GM23248 (cell line): ENCODE data around the gene UBAP2. TPM values are rescaled to one million over a fixed set of nuclear protein-coding genes. Genes with fewer than 3 reads are reported as not detected.

Experiments
- DNase-seq: peaks from one replicate; pipeline ENCODE4 v3.0.0-alpha.2; 2015
- H2AFZ ChIP-seq: fragments of 200-600 bp; sonication (generic); 2 replicates; pipeline ENCODE4 v1.6.1; 2016; ENCODE audit warnings: antibody characterized with exemption
- H3F3A ChIP-seq: fragments of 200-600 bp; sonication (generic); 2 replicates; pipeline ENCODE4 v1.6.1; 2016; ENCODE audit warnings: mild to moderate bottlenecking, antibody characterized with exemption, mixed run types; ENCODE audit not compliant: insufficient read depth
- H3K27ac ChIP-seq: fragments of 200-600 bp; sonication (generic); 2 replicates; pipeline ENCODE4 v1.5.1; 2016; ENCODE audit warnings: mild to moderate bottlenecking
- H3K27me3 ChIP-seq: fragments of 200-600 bp; sonication (generic); replicated peaks from 2 replicates; pipeline ENCODE4 v1.6.1; 2016; ENCODE audit warnings: mild to moderate bottlenecking; ENCODE audit not compliant: insufficient read depth
- H3K36me3 ChIP-seq: fragments of 200-600 bp; sonication (generic); 2 replicates; pipeline ENCODE4 v1.6.1; 2016; ENCODE audit warnings: low read depth, mild to moderate bottlenecking
- H3K4me1 ChIP-seq: fragments of 200-600 bp; sonication (generic); 2 replicates; pipeline ENCODE4 v1.6.1; 2016; ENCODE audit warnings: mild to moderate bottlenecking; ENCODE audit not compliant: insufficient read depth
- H3K4me2 ChIP-seq: fragments of 200-600 bp; sonication (generic); one replicate; pipeline ENCODE4 v1.6.1; 2016; ENCODE audit warnings: mild to moderate bottlenecking; ENCODE audit not compliant: unreplicated experiment
- H3K4me3 ChIP-seq: fragments of 200-600 bp; sonication (generic); 2 replicates; pipeline ENCODE4 v1.5.1; 2016; ENCODE audit warnings: mild to moderate bottlenecking
- H3K79me2 ChIP-seq: fragments of 200-600 bp; sonication (generic); 2 replicates; pipeline ENCODE4 v1.6.1; 2016; ENCODE audit warnings: mild to moderate bottlenecking; ENCODE audit not compliant: insufficient read depth
- H3K9ac ChIP-seq: fragments of 200-600 bp; sonication (generic); 2 replicates; pipeline ENCODE4 v1.6.1; 2016; ENCODE audit warnings: mild to moderate bottlenecking
- H3K9me2 ChIP-seq: fragments of 200-600 bp; sonication (generic); 2 replicates; pipeline ENCODE4 v1.6.1; 2016; ENCODE audit warnings: mixed run types, mild to moderate bottlenecking, moderate library complexity; ENCODE audit not compliant: insufficient read depth
- H3K9me3 ChIP-seq: fragments of 200-600 bp; sonication (generic); one replicate; pipeline ENCODE4 v1.6.1; 2017; ENCODE audit warnings: low read depth
- H4K20me1 ChIP-seq: fragments of 200-600 bp; sonication (generic); 2 replicates; pipeline ENCODE4 v1.6.0; 2016; ENCODE audit not compliant: insufficient read depth
- EZH2 ChIP-seq: fragments of 200-600 bp; sonication (generic); IDR thresholded peaks from 2 replicates; pipeline ENCODE4 v1.6.1; 2018; ENCODE audit warnings: antibody characterized with exemption, mild to moderate bottlenecking; ENCODE audit not compliant: insufficient read depth, poor library complexity, severe bottlenecking
- EZH2phosphoT487 ChIP-seq: fragments of 200-600 bp; sonication (generic); IDR thresholded peaks from 2 replicates; pipeline ENCODE4 v1.6.1; 2018; ENCODE audit warnings: antibody characterized with exemption, moderate library complexity, mild to moderate bottlenecking, low read depth; ENCODE audit not compliant: insufficient read depth
- WGBS, 2 experiments: methylation state at CpG; one replicate each; pipeline ENCODE4 v1.1.6; 2015 to 2017; ENCODE audit warnings: low lambda C conversion rate in 2 of 2, low coverage in 1 of 2; ENCODE audit errors: missing lambda C conversion rate in 2 of 2; 5-methylcytosine and 5-hydroxymethylcytosine counted together
- in situ Hi-C: fragments of 300-500 bp; cut with MboI; formaldehyde crosslinking; loops from 2 replicates; pipeline ENCODE4 v1.15.0; 2020
- polyA plus RNA-seq: library from polyadenylated mRNA; unstranded; fragments of >200 nt; fragmentation: Nextera tagmentation; extraction: Ambion mirVana; gene quantifications from 2 replicates; pipeline ENCODE4 v1.2.1, GENCODE V29; 2016
- total RNA-seq: library from RNA; depleted of rRNA; stranded (reverse); fragments of >200 nt; shearing (Covaris generic); gene quantifications from 2 replicates; pipeline ENCODE4 v1.2.3, GENCODE V29; 2014

The UBAP2 gene
- total and polyA plus RNA-seq, 2 experiments from 2014 or later = 13.0 to 13.9 TPM

DNA sequence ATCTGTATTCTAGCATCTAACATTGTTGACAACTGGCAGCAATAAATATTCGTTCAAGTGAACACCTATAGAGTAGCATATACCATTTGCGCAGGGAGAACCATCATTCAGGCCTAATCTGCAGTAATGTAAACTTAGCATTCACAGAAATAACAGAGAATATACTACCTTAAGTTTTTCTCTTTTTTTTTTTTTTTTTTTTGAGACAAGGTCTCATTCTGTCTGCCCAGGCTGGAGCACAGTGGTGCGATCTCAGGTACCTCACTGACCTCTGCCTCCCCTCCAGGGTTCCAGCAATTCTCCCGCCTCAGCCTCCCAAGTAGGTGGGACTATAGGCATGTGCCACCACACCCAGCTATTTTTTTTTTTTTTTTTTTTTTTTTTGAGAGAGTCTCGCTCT, 12.1 kb downstream of the UBAP2 start:
- H3K4me1 ChIP-seq = no peaks in the 10 kb centered on the region
- peaks cover 3% of the 10 kb centered on the region; the same call in 1 of the 2 replicates for H4K20me1 ChIP-seq
- no peak overlapping the region for H3K4me2 ChIP-seq
- no peak for DNase-seq
- WGBS, 2 experiments = 95 to 96% methylated on average over 5 of the region's 5 CpGs
- no peaks in the 10 kb centered on the region for H3K9me2 ChIP-seq
- no peak overlapping the region for H3K27ac ChIP-seq
- no peak overlapping the region for H3K4me3 ChIP-seq
- no peaks in the 10 kb centered on the region for H3F3A ChIP-seq
- no peaks in the 10 kb centered on the region for H3K27me3 ChIP-seq
- no peak overlapping the region for H3K9ac ChIP-seq
- H3K36me3 ChIP-seq = no peaks in the 10 kb centered on the region
- H3K79me2 ChIP-seq = peaks cover 86% of the 10 kb centered on the region
- TF ChIP-seq EZH2 = no peak
- TF ChIP-seq EZH2phosphoT487 = no peak
- in situ Hi-C loops = no loop called here
- no peak overlapping the region for H2AFZ ChIP-seq
- H3K9me3 ChIP-seq = no peaks in the 10 kb centered on the region

- Histone ChIP-seq H3K27me3 (no peaks in the 10 kb centered on the region), H2AFZ (no peak overlapping the region), H3K9ac (no peak overlapping the region), H3K4me3 (no peak overlapping the region), H3K9me2 (no peaks in the 10 kb centered on the region), H3K4me1 (no peaks in the 10 kb centered on the region), H3K27ac (no peak overlapping the region), H3K36me3 (no peaks in the 10 kb centered on the region), H4K20me1 (peaks cover 3% of the 10 kb centered on the region; the same call in 1 of the 2 replicates), H3K79me2 (peaks cover 86% of the 10 kb centered on the region), H3K9me3 (no peaks in the 10 kb centered on the region), H3F3A (no peaks in the 10 kb centered on the region), H3K4me2 (no peak overlapping the region)
- 90 to 93% methylated on average over 5 of the region's 5 CpGs for WGBS, 2 experiments
- no peak for DNase-seq
- TF ChIP-seq EZH2phosphoT487 = no peak
- no peak for TF ChIP-seq EZH2
- in situ Hi-C loops = no loop called here
Observed at GRCh38 chr9:34035656-34036055, 13.0 kb downstream of the UBAP2 start.

DNA sequence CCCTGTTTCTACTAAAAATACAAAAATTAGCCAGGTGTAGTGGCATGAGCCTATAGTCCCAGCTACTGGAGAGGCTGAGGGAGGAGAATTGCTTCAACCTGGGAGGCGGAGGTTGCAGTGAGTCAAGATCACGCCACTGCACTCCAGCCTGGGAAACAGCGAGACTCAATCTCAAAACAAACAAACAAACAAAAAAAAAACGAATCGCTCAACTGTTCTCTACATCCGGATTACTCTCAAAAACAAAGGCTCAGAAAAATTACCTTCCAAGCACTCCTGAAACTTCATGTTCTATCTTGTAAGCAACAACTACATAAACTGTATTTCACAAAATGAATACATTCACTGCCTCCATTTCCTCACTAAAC, 14.0 kb downstream of the UBAP2 start:
- Histone ChIP-seq H3K9me2 (no peaks in the 10 kb centered on the region), H3K9me3 (no peaks in the 10 kb centered on the region), H3F3A (no peaks in the 10 kb centered on the region), H4K20me1 (peaks cover 3% of the 10 kb centered on the region; the same call in 1 of the 2 replicates), H3K9ac (no peak overlapping the region), H3K27me3 (no peaks in the 10 kb centered on the region), H3K4me2 (no peak overlapping the region), H3K4me1 (no peaks in the 10 kb centered on the region), H3K79me2 (peaks cover 86% of the 10 kb centered on the region), H3K27ac (no peak overlapping the region), H3K4me3 (no peak overlapping the region), H3K36me3 (no peaks in the 10 kb centered on the region), H2AFZ (no peak overlapping the region)
- 92 to 96% methylated on average over 6 of the region's 6 CpGs for WGBS, 2 experiments
- in situ Hi-C loops = no loop called here
- TF ChIP-seq EZH2 (no peak), EZH2phosphoT487 (no peak)
- no peak for DNase-seq

DNA sequence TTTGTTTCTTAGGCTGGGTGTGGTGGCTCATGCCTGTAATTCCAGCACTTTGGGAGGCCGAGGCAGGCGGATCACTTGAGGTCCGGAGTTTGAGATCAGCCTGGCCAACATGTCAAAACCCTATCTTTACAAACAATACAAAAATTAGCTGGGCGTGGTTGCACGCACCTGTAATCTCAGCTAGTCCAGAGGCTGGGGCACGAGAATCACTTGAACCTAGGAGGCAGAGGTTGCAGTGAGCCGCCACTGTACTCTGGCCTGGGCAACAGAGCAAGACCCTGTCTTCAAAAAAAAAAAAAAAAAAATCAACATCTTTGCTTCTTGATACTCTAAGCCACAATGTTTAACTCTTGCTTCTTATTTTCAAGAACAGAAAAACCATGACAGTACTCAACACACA, 16.1 kb downstream of the UBAP2 start:
- Histone ChIP-seq H3K9me2 (no peaks in the 10 kb centered on the region), H3K27ac (no peak overlapping the region), H3K79me2 (peaks cover 99% of the 10 kb centered on the region), H2AFZ (no peak overlapping the region), H4K20me1 (peaks cover 6% of the 10 kb centered on the region; the same call in 1 of the 2 replicates), H3K9ac (no peak overlapping the region), H3F3A (no peaks in the 10 kb centered on the region), H3K36me3 (no peaks in the 10 kb centered on the region), H3K9me3 (no peaks in the 10 kb centered on the region), H3K4me1 (no peaks in the 10 kb centered on the region), H3K4me2 (no peak overlapping the region), H3K27me3 (no peaks in the 10 kb centered on the region), H3K4me3 (no peak overlapping the region)
- no peak for TF ChIP-seq EZH2phosphoT487
- no peak for TF ChIP-seq EZH2
- in situ Hi-C loops = no loop called here
- DNase-seq = no peak
- 97% methylated on average over 7 of the region's 7 CpGs for WGBS, 2 experiments
